ENCODE results near the gene KNTC1.

- TF ChIP-seq CTCF (IDR thresholded peaks at IDR 0.05) = no peak
- no peak for TF ChIP-seq POLR2A (IDR thresholded peaks at IDR 0.05)
- no peak for TF ChIP-seq POLR2AphosphoS5 (IDR thresholded peaks at IDR 0.05; ENCODE audit: insufficient read depth in 1 of 2, low read depth in 1 of 2)
Measured at GRCh38 chr12:122593910-122594309, 66.9 kb downstream of the KNTC1 start.
